ENCODE data around the gene C11orf97. TPM values are rescaled to one million over a fixed set of nuclear protein-coding genes. Genes with fewer than 3 reads are reported as not detected.

C11orf97 gene
- total and polyA plus RNA-seq, 2 donors (not counting 1 experiment from before 2014, with no cell fraction given), result not detected

DNA sequence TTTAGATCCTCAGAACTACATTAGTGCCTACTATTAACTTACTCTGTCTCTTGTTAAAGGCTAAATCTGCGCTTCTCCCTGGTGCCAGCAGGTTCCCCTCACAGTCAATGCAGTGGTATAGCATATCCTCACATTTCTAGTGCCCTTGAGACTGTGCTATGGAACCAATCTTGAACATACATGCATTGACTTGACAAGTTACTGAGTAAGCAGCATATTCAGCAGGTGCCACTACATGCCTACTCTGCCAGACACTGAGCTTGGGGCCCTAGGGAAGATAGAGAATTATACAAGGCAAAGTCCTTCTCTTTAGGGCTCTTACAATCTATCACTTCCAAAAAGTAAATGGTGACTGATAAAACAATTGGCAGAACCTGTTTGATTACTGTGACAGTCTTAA, 34.6 kb downstream of the C11orf97 start:
- H4K20me1 ChIP-seq (ENCODE audit: control insufficient read depth, insufficient read depth, low read length, poor library complexity, severe bottlenecking), result peaks cover 5% of the 10 kb centered on the region
- H3K4me3 Mint-ChIP-seq, result peak overlapping the region; percentile 23
- no peaks in the 10 kb centered on the region for H3K79me2 ChIP-seq (ENCODE audit: control insufficient read depth, insufficient read depth, low read length)
- DNase-seq (no peak), ATAC-seq (ENCODE audit: low read depth) (no peak)
- H2AFZ ChIP-seq (ENCODE audit: insufficient read depth, low read depth, low read length, poor library complexity, severe bottlenecking), result no peak overlapping the region
- WGBS (ENCODE audit: insufficient coverage), result 100% methylated on average over 1 of the region's 1 CpG
- H3K27ac Mint-ChIP-seq, result no peak overlapping the region
- TF ChIP-seq, protein P1, sequence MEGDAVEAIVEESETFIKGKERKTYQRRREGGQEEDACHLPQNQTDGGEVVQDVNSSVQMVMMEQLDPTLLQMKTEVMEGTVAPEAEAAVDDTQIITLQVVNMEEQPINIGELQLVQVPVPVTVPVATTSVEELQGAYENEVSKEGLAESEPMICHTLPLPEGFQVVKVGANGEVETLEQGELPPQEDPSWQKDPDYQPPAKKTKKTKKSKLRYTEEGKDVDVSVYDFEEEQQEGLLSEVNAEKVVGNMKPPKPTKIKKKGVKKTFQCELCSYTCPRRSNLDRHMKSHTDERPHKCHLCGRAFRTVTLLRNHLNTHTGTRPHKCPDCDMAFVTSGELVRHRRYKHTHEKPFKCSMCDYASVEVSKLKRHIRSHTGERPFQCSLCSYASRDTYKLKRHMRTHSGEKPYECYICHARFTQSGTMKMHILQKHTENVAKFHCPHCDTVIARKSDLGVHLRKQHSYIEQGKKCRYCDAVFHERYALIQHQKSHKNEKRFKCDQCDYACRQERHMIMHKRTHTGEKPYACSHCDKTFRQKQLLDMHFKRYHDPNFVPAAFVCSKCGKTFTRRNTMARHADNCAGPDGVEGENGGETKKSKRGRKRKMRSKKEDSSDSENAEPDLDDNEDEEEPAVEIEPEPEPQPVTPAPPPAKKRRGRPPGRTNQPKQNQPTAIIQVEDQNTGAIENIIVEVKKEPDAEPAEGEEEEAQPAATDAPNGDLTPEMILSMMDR (IDR thresholded peaks at IDR 0.05), result no peak
- no peak for TF ChIP-seq EZH2 (IDR thresholded peaks at IDR 0.05; ENCODE audit: borderline replicate concordance, insufficient read depth, low read depth, low read length, poor library complexity, severe bottlenecking)
- H3K36me3 ChIP-seq (replicated peaks in 1 of 2; ENCODE audit: control extremely low read depth in 1 of 2, control insufficient read depth in 1 of 2, extremely low read depth in 1 of 2, insufficient read depth in 2 of 2, low read length in 1 of 2), result no peaks in the 10 kb centered on the region
- no peak overlapping the region for H3K9ac ChIP-seq (ENCODE audit: low read length)
- no peaks in the 10 kb centered on the region for H3K27me3 Mint-ChIP-seq
- CTCF ChIA-PET, result interaction anchor here (1.0 kb wide), 1 partner anchor 42 kb away, joined by 3 read pairs; no protein-coding TSS in a partner anchor
- H3K9me3 Mint-ChIP-seq (ENCODE audit: insufficient read depth), result no peaks in the 10 kb centered on the region
- POLR2A ChIA-PET, result no interaction called here
- no peaks in the 10 kb centered on the region for H3K27me3 ChIP-seq (replicated peaks in 1 of 4; ENCODE audit: control extremely low read depth in 1 of 4, control insufficient read depth in 3 of 4, insufficient read depth in 4 of 4, low read length in 3 of 4)
- H3K9me3 ChIP-seq (ENCODE audit: control extremely low read depth in 1 of 3, control insufficient read depth in 2 of 3, insufficient read depth in 1 of 3, low read length in 2 of 3), result peaks cover 0 to 3% (median 0%) of the 10 kb centered on the region in 3 donors
- H3K4me1 Mint-ChIP-seq, result peaks cover 23% of the 10 kb centered on the region
- intact Hi-C loops (cut with micrococcal nuclease), result no loop called here
- H3K4me1 ChIP-seq (ENCODE audit: control insufficient read depth in 2 of 2, insufficient read depth in 2 of 2, low read length in 2 of 2), result peaks cover 6 to 18% of the 10 kb centered on the region in 2 donors
- no peak overlapping the region for H3K4me3 ChIP-seq (ENCODE audit: control extremely low read depth in 1 of 5, extremely low read depth in 1 of 5, insufficient read depth in 1 of 5, low read depth in 2 of 5, low read length in 4 of 5)
- H3K4me2 ChIP-seq (replicated peaks; ENCODE audit: low read depth, low read length, poor library complexity, severe bottlenecking), result no peak overlapping the region
- no peak overlapping the region for H3K27ac ChIP-seq (ENCODE audit: low read length in 2 of 2)

DNA sequence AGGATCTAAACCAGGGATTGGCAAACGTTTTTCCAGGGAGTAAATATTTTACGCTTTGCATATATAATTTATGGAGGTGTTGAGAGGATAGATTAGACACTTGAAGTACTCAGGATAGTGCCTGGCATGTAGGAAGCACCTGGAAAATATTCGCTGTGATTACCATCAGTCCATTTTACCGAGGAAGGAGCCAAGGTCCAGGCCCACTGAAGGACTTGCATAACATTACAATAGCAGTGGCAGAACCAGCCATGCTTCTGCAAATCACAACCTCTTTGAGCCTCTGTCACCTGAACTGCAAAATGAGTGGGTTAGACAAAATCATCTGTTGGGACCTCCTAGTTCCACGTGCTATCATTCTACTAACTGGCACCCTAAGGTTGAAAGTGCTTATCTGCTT, 36.9 kb downstream of the C11orf97 start:
- H3K27ac Mint-ChIP-seq, result no peak overlapping the region
- ChIA-PET POLR2A (no interaction called here), CTCF (no interaction called here)
- Histone ChIP-seq H3K27me3 (replicated peaks in 1 of 4; ENCODE audit: control extremely low read depth in 1 of 4, control insufficient read depth in 3 of 4, insufficient read depth in 4 of 4, low read length in 3 of 4) (no peaks in the 10 kb centered on the region), H3K27ac (ENCODE audit: low read length in 2 of 2) (no peak overlapping the region), H3K4me2 (replicated peaks; ENCODE audit: low read depth, low read length, poor library complexity, severe bottlenecking) (no peak overlapping the region), H4K20me1 (ENCODE audit: control insufficient read depth, insufficient read depth, low read length, poor library complexity, severe bottlenecking) (peaks cover 5% of the 10 kb centered on the region), H2AFZ (ENCODE audit: insufficient read depth, low read depth, low read length, poor library complexity, severe bottlenecking) (no peak overlapping the region), H3K9me3 (ENCODE audit: control extremely low read depth in 1 of 3, control insufficient read depth in 2 of 3, insufficient read depth in 1 of 3, low read length in 2 of 3) (peaks cover 0 to 3% (median 0%) of the 10 kb centered on the region in 3 donors), H3K9ac (ENCODE audit: low read length) (no peak overlapping the region), H3K4me1 (ENCODE audit: control insufficient read depth in 2 of 2, insufficient read depth in 2 of 2, low read length in 2 of 2) (peaks cover 0 to 9% of the 10 kb centered on the region in 2 donors), H3K4me3 (ENCODE audit: control extremely low read depth in 1 of 5, extremely low read depth in 1 of 5, insufficient read depth in 1 of 5, low read depth in 2 of 5, low read length in 4 of 5) (no peak overlapping the region), H3K79me2 (ENCODE audit: control insufficient read depth, insufficient read depth, low read length) (no peaks in the 10 kb centered on the region), H3K36me3 (replicated peaks in 1 of 2; ENCODE audit: control extremely low read depth in 1 of 2, control insufficient read depth in 1 of 2, extremely low read depth in 1 of 2, insufficient read depth in 2 of 2, low read length in 1 of 2) (no peaks in the 10 kb centered on the region)
- WGBS (ENCODE audit: insufficient coverage), result 74% methylated on average over 3 of the region's 5 CpGs
- intact Hi-C loops (cut with micrococcal nuclease), result no loop called here
- H3K9me3 Mint-ChIP-seq (ENCODE audit: insufficient read depth), result no peaks in the 10 kb centered on the region
- no peaks in the 10 kb centered on the region for H3K27me3 Mint-ChIP-seq
- DNase-seq (no peak), ATAC-seq (ENCODE audit: low read depth) (no peak)
- H3K4me1 Mint-ChIP-seq, result peaks cover 11% of the 10 kb centered on the region
- TF ChIP-seq, protein P1 (IDR thresholded peaks at IDR 0.05), result no peak
- TF ChIP-seq EZH2 (IDR thresholded peaks at IDR 0.05; ENCODE audit: borderline replicate concordance, insufficient read depth, low read depth, low read length, poor library complexity, severe bottlenecking), result no peak
- no peak overlapping the region for H3K4me3 Mint-ChIP-seq
